HL-60 (cell line): Measurements from ENCODE around the gene RTTN.

ENCODE experiments used
- DNase-seq, 2 experiments: peaks; one replicate each; pipeline ENCODE4 v3.0.0-alpha.2; 2010 to 2020; ENCODE audit warnings: low read depth in 1 of 2, low spot score in 1 of 2
- H3K27ac ChIP-seq: fragments of 250-450 bp; sonication (Bioruptor Pico); replicated peaks from 2 replicates; pipeline ENCODE4 v1.5.1; 2020; ENCODE audit warnings: mild to moderate bottlenecking, moderate library complexity
- H3K27me3 ChIP-seq: fragments of 250-450 bp; sonication (Bioruptor Pico); 2 replicates; pipeline ENCODE4 v1.5.1; 2021; ENCODE audit warnings: mild to moderate bottlenecking, moderate library complexity; ENCODE audit not compliant: insufficient read depth, poor library complexity, severe bottlenecking
- H3K4me3 ChIP-seq: replicated peaks from 2 replicates; pipeline ENCODE4 v1.5.1; 2011; ENCODE audit warnings: mild to moderate bottlenecking, control low read depth, low read length; ENCODE audit not compliant: insufficient read depth
- GABPA ChIP-seq: IDR thresholded peaks from 2 replicates; pipeline ENCODE4 v1.6.1; 2012; ENCODE audit warnings: low read depth
- POLR2AphosphoS5 ChIP-seq: IDR thresholded peaks from 2 replicates; pipeline ENCODE4 v1.6.1; 2012; ENCODE audit warnings: low read depth
- REST ChIP-seq: IDR thresholded peaks from 2 replicates; pipeline ENCODE4 v1.6.1; 2012; ENCODE audit warnings: low read depth; ENCODE audit not compliant: insufficient replicate concordance
- SPI1 ChIP-seq: IDR thresholded peaks from 2 replicates; pipeline ENCODE4 v1.6.1; 2012; ENCODE audit warnings: low read depth, mild to moderate bottlenecking, borderline replicate concordance
- TF ChIP-seq, protein P1 (sequence below): IDR thresholded peaks from one replicate; pipeline ENCODE4 v1.5.1; 2011; ENCODE audit warnings: low read length, control low read depth, inconsistent platforms; ENCODE audit not compliant: insufficient read depth

The RTTN gene

GRCh38 chr18:70024093-70024492, 181.4 kb downstream of the RTTN start:
- TF ChIP-seq SPI1, result no peak
- TF ChIP-seq, protein P1, sequence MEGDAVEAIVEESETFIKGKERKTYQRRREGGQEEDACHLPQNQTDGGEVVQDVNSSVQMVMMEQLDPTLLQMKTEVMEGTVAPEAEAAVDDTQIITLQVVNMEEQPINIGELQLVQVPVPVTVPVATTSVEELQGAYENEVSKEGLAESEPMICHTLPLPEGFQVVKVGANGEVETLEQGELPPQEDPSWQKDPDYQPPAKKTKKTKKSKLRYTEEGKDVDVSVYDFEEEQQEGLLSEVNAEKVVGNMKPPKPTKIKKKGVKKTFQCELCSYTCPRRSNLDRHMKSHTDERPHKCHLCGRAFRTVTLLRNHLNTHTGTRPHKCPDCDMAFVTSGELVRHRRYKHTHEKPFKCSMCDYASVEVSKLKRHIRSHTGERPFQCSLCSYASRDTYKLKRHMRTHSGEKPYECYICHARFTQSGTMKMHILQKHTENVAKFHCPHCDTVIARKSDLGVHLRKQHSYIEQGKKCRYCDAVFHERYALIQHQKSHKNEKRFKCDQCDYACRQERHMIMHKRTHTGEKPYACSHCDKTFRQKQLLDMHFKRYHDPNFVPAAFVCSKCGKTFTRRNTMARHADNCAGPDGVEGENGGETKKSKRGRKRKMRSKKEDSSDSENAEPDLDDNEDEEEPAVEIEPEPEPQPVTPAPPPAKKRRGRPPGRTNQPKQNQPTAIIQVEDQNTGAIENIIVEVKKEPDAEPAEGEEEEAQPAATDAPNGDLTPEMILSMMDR, result no peak
- DNase-seq, result no peak
- Histone ChIP-seq H3K4me3 (no peak overlapping the region), H3K27ac (no peak overlapping the region), H3K27me3 (no peaks in the 10 kb centered on the region)

- H3K4me3 ChIP-seq, result no peak overlapping the region
- TF ChIP-seq POLR2AphosphoS5, result no peak
- no peak for TF ChIP-seq SPI1
- TF ChIP-seq GABPA, result no peak
- no peak for TF ChIP-seq REST
- TF ChIP-seq, protein P1, result no peak
- no peak for DNase-seq
- no peaks in the 10 kb centered on the region for H3K27me3 ChIP-seq
- no peak overlapping the region for H3K27ac ChIP-seq
These were observed 182.9 kb downstream of the RTTN start for GRCh38 chr18:70022636-70023035.

- Histone ChIP-seq H3K27me3 (no peaks in the 10 kb centered on the region), H3K27ac (no peak overlapping the region), H3K4me3 (no peak overlapping the region)
- no peak for TF ChIP-seq SPI1
- no peak for TF ChIP-seq POLR2AphosphoS5
- no peak for TF ChIP-seq GABPA
- TF ChIP-seq, protein P1, result no peak
- TF ChIP-seq REST, result no peak
- no peak for DNase-seq
These were observed 184.0 kb downstream of the RTTN start for GRCh38 chr18:70021498-70021897.

GRCh38 chr18:70021043-70021442, 184.4 kb downstream of the RTTN start:
- Histone ChIP-seq H3K4me3 (no peak overlapping the region), H3K27me3 (no peaks in the 10 kb centered on the region), H3K27ac (no peak overlapping the region)
- TF ChIP-seq POLR2AphosphoS5, result no peak
- no peak for TF ChIP-seq SPI1
- TF ChIP-seq, protein P1, result no peak
- TF ChIP-seq GABPA, result no peak
- TF ChIP-seq REST, result no peak
- no peak for DNase-seq
